ENCODE data around the gene RTL9. TPM values are rescaled to one million over a fixed set of nuclear protein-coding genes. Genes with fewer than 3 reads are reported as not detected.

RTL9 gene
- total RNA-seq, 1 donor from 2014 or later = 0.05 TPM

DNA sequence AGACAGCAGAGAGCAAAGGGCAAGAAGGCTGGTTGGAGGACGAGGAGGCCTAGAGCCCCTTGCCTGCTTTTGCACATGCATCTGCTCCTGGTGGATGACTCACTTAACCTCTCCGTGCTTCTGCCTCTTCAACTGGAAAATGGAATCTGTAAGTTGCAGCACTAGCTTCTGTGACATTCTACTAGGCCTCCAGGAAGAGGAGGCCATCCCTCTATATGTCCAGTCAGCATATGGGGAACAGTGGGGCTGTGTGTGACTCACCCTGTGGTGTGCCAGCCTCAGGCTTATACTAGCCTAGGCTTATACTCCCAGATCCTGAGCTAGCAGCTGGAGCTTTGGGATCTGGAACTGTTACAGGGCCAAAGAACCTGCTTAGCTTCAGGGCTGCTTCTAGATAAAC is 36.0 kb downstream of the RTL9 start:
- no peaks in the 10 kb centered on the region for H3K9me3 Mint-ChIP-seq (ENCODE audit: unreplicated experiment)
- TF ChIP-seq, protein P1, sequence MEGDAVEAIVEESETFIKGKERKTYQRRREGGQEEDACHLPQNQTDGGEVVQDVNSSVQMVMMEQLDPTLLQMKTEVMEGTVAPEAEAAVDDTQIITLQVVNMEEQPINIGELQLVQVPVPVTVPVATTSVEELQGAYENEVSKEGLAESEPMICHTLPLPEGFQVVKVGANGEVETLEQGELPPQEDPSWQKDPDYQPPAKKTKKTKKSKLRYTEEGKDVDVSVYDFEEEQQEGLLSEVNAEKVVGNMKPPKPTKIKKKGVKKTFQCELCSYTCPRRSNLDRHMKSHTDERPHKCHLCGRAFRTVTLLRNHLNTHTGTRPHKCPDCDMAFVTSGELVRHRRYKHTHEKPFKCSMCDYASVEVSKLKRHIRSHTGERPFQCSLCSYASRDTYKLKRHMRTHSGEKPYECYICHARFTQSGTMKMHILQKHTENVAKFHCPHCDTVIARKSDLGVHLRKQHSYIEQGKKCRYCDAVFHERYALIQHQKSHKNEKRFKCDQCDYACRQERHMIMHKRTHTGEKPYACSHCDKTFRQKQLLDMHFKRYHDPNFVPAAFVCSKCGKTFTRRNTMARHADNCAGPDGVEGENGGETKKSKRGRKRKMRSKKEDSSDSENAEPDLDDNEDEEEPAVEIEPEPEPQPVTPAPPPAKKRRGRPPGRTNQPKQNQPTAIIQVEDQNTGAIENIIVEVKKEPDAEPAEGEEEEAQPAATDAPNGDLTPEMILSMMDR (IDR thresholded peaks at IDR 0.05) = no peak
- H3K27ac Mint-ChIP-seq (ENCODE audit: unreplicated experiment) = peak overlapping the region; percentile 46
- peaks cover 18% of the 10 kb centered on the region for H3K4me1 Mint-ChIP-seq (ENCODE audit: unreplicated experiment)
- H3K4me3 Mint-ChIP-seq (ENCODE audit: unreplicated experiment) = no peak overlapping the region
- no peaks in the 10 kb centered on the region for H3K27me3 Mint-ChIP-seq (ENCODE audit: unreplicated experiment)
- no peaks in the 10 kb centered on the region for H3K36me3 Mint-ChIP-seq (ENCODE audit: unreplicated experiment)
- no peak for DNase-seq (ENCODE audit: extremely low spot score, unreplicated experiment)

GRCh38 chrX:110395877-110396276 is 37.2 kb downstream of the RTL9 start:
- no peak for DNase-seq (ENCODE audit: extremely low spot score, unreplicated experiment)
- Mint-ChIP-seq H3K36me3 (ENCODE audit: unreplicated experiment) (no peaks in the 10 kb centered on the region), H3K4me1 (ENCODE audit: unreplicated experiment) (peaks cover 18% of the 10 kb centered on the region), H3K4me3 (ENCODE audit: unreplicated experiment) (no peak overlapping the region), H3K27me3 (ENCODE audit: unreplicated experiment) (no peaks in the 10 kb centered on the region), H3K9me3 (ENCODE audit: unreplicated experiment) (no peaks in the 10 kb centered on the region), H3K27ac (ENCODE audit: unreplicated experiment) (peak overlapping the region; percentile 46)
- TF ChIP-seq, protein P1 (IDR thresholded peaks at IDR 0.05) = no peak

- H3K4me3 Mint-ChIP-seq (ENCODE audit: unreplicated experiment) = no peak overlapping the region
- H3K9me3 Mint-ChIP-seq (ENCODE audit: unreplicated experiment) = no peaks in the 10 kb centered on the region
- TF ChIP-seq, protein P1 (IDR thresholded peaks at IDR 0.05) = no peak
- peaks cover 19% of the 10 kb centered on the region for H3K4me1 Mint-ChIP-seq (ENCODE audit: unreplicated experiment)
- H3K27me3 Mint-ChIP-seq (ENCODE audit: unreplicated experiment) = no peaks in the 10 kb centered on the region
- DNase-seq (ENCODE audit: extremely low spot score, unreplicated experiment) = no peak
- H3K27ac Mint-ChIP-seq (ENCODE audit: unreplicated experiment) = no peak overlapping the region
- H3K36me3 Mint-ChIP-seq (ENCODE audit: unreplicated experiment) = no peaks in the 10 kb centered on the region
Measured at GRCh38 chrX:110396735-110397134, 38.1 kb downstream of the RTL9 start.

- Mint-ChIP-seq H3K27me3 (ENCODE audit: unreplicated experiment) (no peaks in the 10 kb centered on the region), H3K9me3 (ENCODE audit: unreplicated experiment) (no peaks in the 10 kb centered on the region), H3K36me3 (ENCODE audit: unreplicated experiment) (no peaks in the 10 kb centered on the region), H3K4me1 (ENCODE audit: unreplicated experiment) (peaks cover 24% of the 10 kb centered on the region), H3K27ac (ENCODE audit: unreplicated experiment) (no peak overlapping the region), H3K4me3 (ENCODE audit: unreplicated experiment) (no peak overlapping the region)
- TF ChIP-seq, protein P1 (IDR thresholded peaks at IDR 0.05) = no peak
- no peak for DNase-seq (ENCODE audit: extremely low spot score, unreplicated experiment)
Measured at GRCh38 chrX:110397339-110397738, 38.7 kb downstream of the RTL9 start.

DNA sequence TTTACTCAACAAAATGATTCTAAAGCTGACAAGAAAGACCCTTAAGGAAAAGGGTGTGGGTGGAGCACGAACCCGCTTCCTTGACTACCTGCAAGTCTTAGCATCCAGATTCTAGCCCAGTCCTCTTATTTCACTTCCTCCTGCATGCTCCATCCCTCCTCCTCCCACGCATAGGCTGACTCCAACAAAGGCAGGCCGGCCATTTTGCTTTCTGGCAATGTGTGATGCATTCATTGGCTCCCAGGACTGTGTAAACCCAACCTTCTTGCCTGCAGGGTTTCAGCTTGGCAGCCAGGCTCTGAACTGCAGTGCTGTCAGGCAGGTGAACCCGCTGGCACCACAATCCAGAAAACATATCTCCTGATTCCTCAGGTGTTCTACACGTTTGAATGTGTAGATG is 39.3 kb downstream of the RTL9 start:
- Mint-ChIP-seq H3K36me3 (ENCODE audit: unreplicated experiment) (no peaks in the 10 kb centered on the region), H3K4me1 (ENCODE audit: unreplicated experiment) (peaks cover 30% of the 10 kb centered on the region), H3K9me3 (ENCODE audit: unreplicated experiment) (no peaks in the 10 kb centered on the region), H3K27me3 (ENCODE audit: unreplicated experiment) (no peaks in the 10 kb centered on the region), H3K4me3 (ENCODE audit: unreplicated experiment) (no peak overlapping the region), H3K27ac (ENCODE audit: unreplicated experiment) (no peak overlapping the region)
- no peak for DNase-seq (ENCODE audit: extremely low spot score, unreplicated experiment)
- TF ChIP-seq, protein P1 (IDR thresholded peaks at IDR 0.05) = no peak
